Breast epithelium (tissue), 3 donors: ENCODE results near the gene HSD17B11.

Source experiments
- CTCF ChIP-seq, 3 donors: fragments of 450-650 bp; IDR thresholded peaks; one replicate each; pipeline ENCODE4 v1.5.1; 2016 to 2017; ENCODE audit warnings: antibody characterized with exemption in 3 of 3, mild to moderate bottlenecking in 3 of 3, moderate library complexity in 3 of 3
- POLR2A ChIP-seq: fragments of 450-650 bp; IDR thresholded peaks from one replicate; pipeline ENCODE4 v1.6.1; 2016; ENCODE audit warnings: antibody characterized with exemption, mild to moderate bottlenecking, moderate library complexity
- POLR2AphosphoS5 ChIP-seq, 3 donors: sonication (generic); formaldehyde crosslinking; IDR thresholded peaks; one replicate each; pipeline ENCODE4 v1.6.1; 2017; ENCODE audit warnings: antibody characterized with exemption in 3 of 3

DNA sequence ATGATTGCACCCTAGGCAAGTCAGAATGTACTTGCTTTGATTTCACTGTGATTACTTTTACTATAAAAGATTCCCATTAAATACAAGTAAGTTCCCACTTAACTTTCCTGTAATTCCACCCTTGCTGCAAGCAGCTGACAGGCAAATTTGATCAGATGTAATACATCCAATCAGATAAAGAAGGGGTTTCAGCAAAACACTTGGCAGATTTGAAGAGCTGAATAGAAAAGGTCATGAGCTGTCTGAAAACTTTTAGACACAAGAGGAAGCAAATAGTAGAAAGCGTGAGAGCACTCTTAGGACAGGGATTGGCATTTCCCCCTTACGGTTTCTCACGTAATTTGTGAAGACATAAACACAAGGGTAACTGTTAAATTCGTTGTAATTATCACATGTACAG is 91.1 kb downstream of the HSD17B11 start:
- TF ChIP-seq POLR2A (no peak), POLR2AphosphoS5 (IDR thresholded peaks at IDR 0.05) (no peak), CTCF (IDR thresholded peaks at IDR 0.05) (no peak)
